Measurements from ENCODE around the gene PAAF1.
A peak's percentile ranks its signal among the peaks of the same experiment; 100 is the strongest.

PAAF1 gene

DNA sequence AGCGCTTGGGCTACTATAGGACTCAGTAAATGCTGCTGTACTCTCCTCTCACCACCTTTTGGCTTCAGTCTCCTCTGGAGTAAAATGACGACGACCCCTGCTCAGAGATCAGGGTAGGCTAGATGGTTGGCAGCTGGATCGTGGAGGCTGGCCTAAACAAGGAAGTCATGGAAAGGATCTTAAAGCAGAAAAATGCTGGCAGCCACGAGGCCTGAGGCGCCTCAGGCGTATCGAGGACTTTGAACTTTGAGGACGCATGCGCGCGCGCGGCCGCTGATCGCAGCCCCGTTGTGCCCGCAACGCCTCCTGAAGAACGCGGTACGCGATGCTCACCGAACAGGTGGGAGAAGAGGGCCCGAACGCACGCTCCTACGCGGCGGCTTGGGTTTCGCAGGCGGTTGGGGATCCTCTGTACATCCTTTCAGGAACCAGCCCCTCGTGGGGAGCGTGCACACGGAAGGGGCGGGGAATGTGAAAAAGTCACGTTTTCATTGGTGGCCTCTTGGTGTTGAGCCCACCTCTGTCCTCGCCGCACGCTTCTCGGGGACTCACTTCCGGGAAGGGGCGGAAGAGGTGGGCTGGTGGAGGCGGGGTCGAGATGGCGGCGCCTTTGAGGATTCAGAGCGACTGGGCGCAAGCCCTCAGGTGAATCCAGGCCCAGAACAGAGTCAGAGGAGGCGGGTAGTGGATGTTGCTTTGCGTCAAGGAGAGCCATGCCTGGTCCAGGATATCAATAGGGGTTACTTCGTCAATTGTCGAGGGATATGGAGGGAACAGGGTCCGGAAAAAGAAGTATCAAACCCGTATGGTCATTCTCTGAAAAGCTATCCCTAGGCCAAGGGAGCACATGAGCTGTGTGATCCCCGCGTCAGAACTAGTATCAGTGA lies at the start of gene PAAF1, which contains the start of gene COA4:
PAAF1 (plus strand) TSS at position 576 of the 887 bp plus-strand sequence; CDS start at position 599, 23 bp downstream.
COA4 (minus strand) TSS at position 423 of the 887 bp plus-strand sequence. CDS start 3,468 bp downstream, outside the sequence.
- ATAC-seq (replicated peaks) (peak; percentile 97), DNase-seq (peak; percentile 94)
- Mint-ChIP-seq H3K27ac (peak within 1 kb of the TSS; percentile 98), H3K36me3 (peaks cover 27 to 29% of the 10 kb centered on the region in 2 donors), H3K4me1 (peaks cover 21 to 37% of the 10 kb centered on the region in 2 donors), H3K9me3 (no peaks in the 10 kb centered on the region), H3K4me3 (peak within 1 kb of the TSS; percentile 96 to 97), H3K27me3 (no peaks in the 10 kb centered on the region)

DNA sequence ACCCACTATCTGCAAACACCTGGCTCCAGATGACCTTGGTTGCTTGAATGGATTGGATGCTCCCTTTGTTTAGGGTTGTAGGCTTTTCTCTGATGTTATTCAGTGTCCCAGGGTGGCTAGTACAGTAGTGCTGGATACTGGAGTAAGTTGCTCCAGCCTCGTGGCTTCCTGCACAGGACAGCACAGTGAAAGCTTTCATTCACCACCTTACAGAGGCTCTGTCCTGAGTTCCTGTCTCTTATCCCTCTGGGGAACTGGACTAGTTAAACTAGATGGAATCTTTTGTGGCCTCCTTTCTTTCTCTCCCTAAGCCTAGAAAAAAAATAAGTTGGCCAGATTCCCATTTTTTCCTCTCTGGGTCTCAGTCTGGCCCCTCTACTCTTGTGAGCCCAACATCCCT lies 46.5 kb upstream of the PAAF1 start:
- Mint-ChIP-seq H3K9me3 (no peaks in the 10 kb centered on the region), H3K36me3 (peaks cover 44 to 53% of the 10 kb centered on the region in 2 donors), H3K27ac (no peak overlapping the region), H3K4me1 (peaks cover 0 to 3% of the 10 kb centered on the region in 2 donors), H3K27me3 (no peaks in the 10 kb centered on the region), H3K4me3 (no peak overlapping the region)
- ATAC-seq (replicated peaks) (no peak), DNase-seq (no peak)

GRCh38 chr11:73833067-73833466 lies 43.7 kb upstream of the PAAF1 start:
- H3K27ac Mint-ChIP-seq, result no peak overlapping the region
- peaks cover 0 to 3% of the 10 kb centered on the region in 2 donors for H3K4me1 Mint-ChIP-seq
- no peaks in the 10 kb centered on the region for H3K9me3 Mint-ChIP-seq
- ATAC-seq (replicated peaks), result no peak
- no peaks in the 10 kb centered on the region for H3K27me3 Mint-ChIP-seq
- peaks cover 44 to 53% of the 10 kb centered on the region in 2 donors for H3K36me3 Mint-ChIP-seq
- H3K4me3 Mint-ChIP-seq, result no peak overlapping the region
- no peak for DNase-seq

- H3K4me3 Mint-ChIP-seq, result no peak overlapping the region
- no peaks in the 10 kb centered on the region for H3K4me1 Mint-ChIP-seq
- ATAC-seq (replicated peaks) (no peak), DNase-seq (no peak)
- no peaks in the 10 kb centered on the region for H3K27me3 Mint-ChIP-seq
- H3K9me3 Mint-ChIP-seq, result no peaks in the 10 kb centered on the region
- H3K36me3 Mint-ChIP-seq, result peaks cover 28 to 43% of the 10 kb centered on the region in 2 donors
- no peak overlapping the region for H3K27ac Mint-ChIP-seq
Observed at GRCh38 chr11:73838443-73839122, 38.2 kb upstream of the PAAF1 start.

DNA sequence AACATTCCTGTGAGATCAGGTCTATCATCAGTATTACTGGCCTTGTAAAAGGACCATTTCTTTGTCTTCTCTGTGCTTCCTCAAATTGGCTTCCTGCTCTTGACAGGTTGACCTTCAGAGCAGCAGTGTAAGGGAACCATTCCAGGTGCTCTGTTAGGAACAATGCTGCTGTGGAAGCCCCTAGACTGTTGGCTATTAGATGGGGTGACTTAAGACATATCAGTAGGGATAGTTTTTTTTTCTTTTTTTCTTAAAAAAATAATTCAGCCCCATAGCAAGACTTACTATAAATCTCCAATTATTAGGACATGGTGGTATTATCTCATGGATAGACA lies 37.7 kb upstream of the PAAF1 start:
- peaks cover 26 to 43% of the 10 kb centered on the region in 2 donors for H3K36me3 Mint-ChIP-seq

DNA sequence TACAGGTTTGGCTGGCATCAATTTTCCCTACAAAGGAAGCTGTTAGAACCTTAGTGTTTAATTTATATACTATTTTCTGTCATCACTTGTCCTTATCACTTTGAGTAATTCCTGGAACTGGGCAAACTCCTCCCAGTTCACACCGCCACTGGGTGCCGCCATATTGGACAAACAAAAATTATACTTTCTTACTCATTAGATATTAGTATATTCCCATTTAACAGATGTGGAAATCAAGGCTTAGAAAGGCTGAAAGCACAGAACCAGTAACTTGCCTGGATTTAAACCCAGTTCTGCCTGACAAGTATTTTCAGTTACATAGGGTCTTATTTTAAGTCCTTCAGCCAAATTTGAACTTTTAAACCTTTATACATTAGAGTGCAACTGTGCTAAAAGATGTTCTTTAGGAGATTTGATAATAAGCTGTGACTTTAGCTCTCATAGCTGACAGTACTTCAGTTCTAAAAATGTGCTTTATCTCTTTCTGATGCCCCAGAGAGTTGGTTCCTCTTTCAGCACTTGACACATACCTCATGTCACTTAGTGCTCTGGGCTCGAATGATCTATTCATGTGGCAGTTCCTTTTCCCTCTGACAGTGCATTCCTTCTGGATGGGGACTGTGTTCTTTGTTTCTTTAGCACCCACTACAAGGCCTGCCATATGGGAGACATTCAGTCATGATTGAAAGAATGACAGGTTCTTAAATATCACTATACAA lies 25.6 kb upstream of the PAAF1 start:
- no peak overlapping the region for H3K27ac Mint-ChIP-seq
- peaks cover 36 to 42% of the 10 kb centered on the region in 2 donors for H3K36me3 Mint-ChIP-seq
- no peaks in the 10 kb centered on the region for H3K27me3 Mint-ChIP-seq
- no peak for DNase-seq
- H3K4me3 Mint-ChIP-seq, result no peak overlapping the region
- ATAC-seq (replicated peaks), result no peak
- no peaks in the 10 kb centered on the region for H3K9me3 Mint-ChIP-seq
- H3K4me1 Mint-ChIP-seq, result peaks cover under 1 to 16% of the 10 kb centered on the region in 2 donors

More for the DNA sequence above, 37.7 kb upstream of the PAAF1 start:
- H3K4me3 Mint-ChIP-seq, result no peak overlapping the region
- no peak overlapping the region for H3K27ac Mint-ChIP-seq
- no peaks in the 10 kb centered on the region for H3K4me1 Mint-ChIP-seq
- no peaks in the 10 kb centered on the region for H3K27me3 Mint-ChIP-seq
- H3K9me3 Mint-ChIP-seq, result no peaks in the 10 kb centered on the region
- no peak for ATAC-seq (replicated peaks)
- no peak for DNase-seq

DNA sequence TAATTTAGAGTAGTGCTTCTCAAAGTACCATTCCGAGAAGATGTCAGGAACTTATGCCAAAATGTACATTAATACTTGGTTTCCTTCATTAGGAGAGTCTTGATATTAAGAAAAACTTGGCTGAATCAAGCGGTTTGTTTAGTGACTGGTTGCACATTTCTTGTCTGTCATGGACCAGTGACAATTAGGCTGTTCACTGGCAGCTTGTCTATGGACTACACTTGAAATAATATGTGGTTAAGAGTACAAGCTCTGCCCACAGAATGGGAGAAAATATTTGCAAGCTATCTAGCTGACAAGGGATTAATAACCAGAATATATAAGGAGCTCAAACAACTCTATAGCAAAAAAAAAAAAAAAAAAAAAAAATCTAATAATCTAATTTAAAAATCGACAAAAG lies 24.8 kb upstream of the PAAF1 start:
- H3K9me3 Mint-ChIP-seq, result no peaks in the 10 kb centered on the region
- DNase-seq (no peak), ATAC-seq (replicated peaks) (no peak)
- H3K27ac Mint-ChIP-seq, result no peak overlapping the region
- H3K36me3 Mint-ChIP-seq, result peaks cover 30 to 37% of the 10 kb centered on the region in 2 donors
- H3K4me3 Mint-ChIP-seq, result no peak overlapping the region
- peaks cover 0 to 8% of the 10 kb centered on the region in 2 donors for H3K4me1 Mint-ChIP-seq
- no peaks in the 10 kb centered on the region for H3K27me3 Mint-ChIP-seq

GRCh38 chr11:73854680-73855079 lies 22.1 kb upstream of the PAAF1 start:
- Mint-ChIP-seq H3K4me1 (no peaks in the 10 kb centered on the region), H3K9me3 (no peaks in the 10 kb centered on the region), H3K27me3 (no peaks in the 10 kb centered on the region), H3K36me3 (peaks cover 28 to 38% of the 10 kb centered on the region in 2 donors), H3K27ac (no peak overlapping the region), H3K4me3 (no peak overlapping the region)
- DNase-seq, result no peak
- ATAC-seq (replicated peaks), result no peak

DNA sequence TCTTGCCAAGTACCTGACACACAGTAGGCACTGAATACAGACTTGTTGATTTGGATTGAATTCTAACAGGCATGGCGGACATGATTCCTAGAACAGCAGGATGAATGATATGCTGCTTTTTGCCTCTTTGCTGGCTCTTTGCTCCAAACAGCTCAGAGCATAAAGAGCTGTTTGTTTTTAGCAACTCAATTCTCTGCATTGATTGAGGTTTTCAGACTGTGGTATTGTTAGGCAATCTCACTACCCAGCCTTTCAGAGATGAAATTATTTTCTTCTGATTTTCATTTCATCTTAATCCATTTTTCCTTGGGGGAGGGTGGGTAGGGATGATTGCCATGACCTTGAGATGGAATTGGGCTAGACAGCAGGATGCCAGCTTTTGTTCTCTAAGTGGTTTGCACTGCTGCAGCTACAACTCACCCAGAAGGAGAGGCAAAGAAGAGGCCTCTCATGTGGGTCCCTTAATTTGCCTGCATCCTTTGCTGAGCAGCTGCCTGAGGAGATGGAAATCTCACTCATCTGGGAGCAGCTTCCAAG lies 20.7 kb upstream of the PAAF1 start:
- H3K27ac Mint-ChIP-seq, result no peak overlapping the region
- no peaks in the 10 kb centered on the region for H3K9me3 Mint-ChIP-seq
- H3K27me3 Mint-ChIP-seq, result no peaks in the 10 kb centered on the region
- H3K36me3 Mint-ChIP-seq, result peaks cover 32 to 49% of the 10 kb centered on the region in 2 donors
- H3K4me1 Mint-ChIP-seq, result no peaks in the 10 kb centered on the region
- no peak for DNase-seq
- H3K4me3 Mint-ChIP-seq, result no peak overlapping the region
- no peak for ATAC-seq (replicated peaks)

- no peak for DNase-seq
- ATAC-seq (replicated peaks), result no peak
- Mint-ChIP-seq H3K4me1 (no peaks in the 10 kb centered on the region), H3K36me3 (peaks cover 30 to 45% of the 10 kb centered on the region in 2 donors), H3K9me3 (no peaks in the 10 kb centered on the region), H3K27me3 (no peaks in the 10 kb centered on the region), H3K27ac (no peak overlapping the region), H3K4me3 (no peak overlapping the region)
Observed at GRCh38 chr11:73859671-73860070, 17.1 kb upstream of the PAAF1 start.

DNA sequence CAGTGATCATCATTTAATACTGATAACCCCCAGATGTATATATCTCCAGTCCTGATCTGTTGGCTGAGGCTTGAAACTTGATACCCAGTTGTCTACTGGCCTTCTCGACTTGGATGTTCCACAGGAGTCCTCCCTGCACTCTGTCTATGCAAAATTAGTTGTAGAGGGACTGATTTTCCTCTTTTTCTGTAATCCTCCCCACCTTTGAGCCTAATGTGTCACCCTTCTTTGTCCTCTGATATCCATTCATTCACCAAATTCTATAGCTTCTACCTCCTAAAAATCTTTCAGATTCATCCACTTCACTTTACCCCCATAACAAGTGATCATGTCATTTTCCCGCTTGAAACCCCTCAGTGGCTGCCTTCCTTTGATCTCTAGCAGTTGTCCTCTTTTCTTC lies 16.6 kb upstream of the PAAF1 start:
- Mint-ChIP-seq H3K4me1 (no peaks in the 10 kb centered on the region), H3K36me3 (peaks cover 30 to 46% of the 10 kb centered on the region in 2 donors), H3K4me3 (no peak overlapping the region), H3K9me3 (no peaks in the 10 kb centered on the region), H3K27ac (no peak overlapping the region), H3K27me3 (no peaks in the 10 kb centered on the region)
- ATAC-seq (replicated peaks) (no peak), DNase-seq (no peak)

GRCh38 chr11:73862986-73863385 lies 13.8 kb upstream of the PAAF1 start:
- H3K9me3 Mint-ChIP-seq, result no peaks in the 10 kb centered on the region
- no peak overlapping the region for H3K27ac Mint-ChIP-seq
- no peak overlapping the region for H3K4me3 Mint-ChIP-seq
- DNase-seq, result no peak
- no peaks in the 10 kb centered on the region for H3K27me3 Mint-ChIP-seq
- peaks cover 35 to 46% of the 10 kb centered on the region in 2 donors for H3K36me3 Mint-ChIP-seq
- no peak for ATAC-seq (replicated peaks)
- H3K4me1 Mint-ChIP-seq, result no peaks in the 10 kb centered on the region

GRCh38 chr11:73866095-73866579 lies 10.7 kb upstream of the PAAF1 start:
- no peak for DNase-seq

GRCh38 chr11:73866586-73866996 lies 10.2 kb upstream of the PAAF1 start:
- Mint-ChIP-seq H3K36me3 (peaks cover 22 to 38% of the 10 kb centered on the region in 2 donors), H3K27ac (no peak overlapping the region), H3K4me3 (no peak overlapping the region), H3K9me3 (no peaks in the 10 kb centered on the region), H3K4me1 (no peaks in the 10 kb centered on the region), H3K27me3 (no peaks in the 10 kb centered on the region)
- DNase-seq (no peak), ATAC-seq (replicated peaks) (no peak)

More at GRCh38 chr11:73866095-73866579, 10.7 kb upstream of the PAAF1 start:
- peaks cover 21 to 38% of the 10 kb centered on the region in 2 donors for H3K36me3 Mint-ChIP-seq
- H3K27me3 Mint-ChIP-seq, result no peaks in the 10 kb centered on the region
- no peak for ATAC-seq (replicated peaks)
- H3K4me3 Mint-ChIP-seq, result no peak overlapping the region
- no peak overlapping the region for H3K27ac Mint-ChIP-seq
- no peaks in the 10 kb centered on the region for H3K4me1 Mint-ChIP-seq
- no peaks in the 10 kb centered on the region for H3K9me3 Mint-ChIP-seq
